H9 (cell line): Measurements from ENCODE around the gene TSEN34. TPM values are rescaled to one million over a fixed set of nuclear protein-coding genes. Genes with fewer than 3 reads are reported as not detected.
A peak's percentile ranks its signal among the peaks of the same experiment; 100 is the strongest.

Experiments
- DNase-seq: peaks from one replicate; pipeline ENCODE4 v3.0.0-alpha.2; 2017
- H2AFZ ChIP-seq: one replicate; pipeline ENCODE4 v1.6.1; 2013; ENCODE audit warnings: mild to moderate bottlenecking, low read length, control low read depth, moderate library complexity
- H2AK5ac ChIP-seq: 2 replicates; pipeline ENCODE4 v1.6.1; 2013; ENCODE audit warnings: low read length, control low read depth, mixed read lengths; ENCODE audit not compliant: insufficient read length
- H2BK120ac ChIP-seq: one replicate; pipeline ENCODE4 v1.6.1; 2013; ENCODE audit warnings: low read depth, mild to moderate bottlenecking, low read length, control low read depth, inconsistent platforms; ENCODE audit not compliant: poor library complexity, severe bottlenecking
- H2BK12ac ChIP-seq: 2 replicates; pipeline ENCODE4 v1.6.1; 2013; ENCODE audit warnings: low read length, control low read depth, mixed read lengths, low read depth; ENCODE audit not compliant: insufficient read length
- H2BK15ac ChIP-seq: 2 replicates; pipeline ENCODE4 v1.6.1; 2013; ENCODE audit warnings: low read depth, low read length, control low read depth
- H2BK20ac ChIP-seq: one replicate; pipeline ENCODE4 v1.6.1; 2013; ENCODE audit warnings: low read depth, mild to moderate bottlenecking, low read length, control low read depth, inconsistent platforms; ENCODE audit not compliant: poor library complexity, severe bottlenecking
- H2BK5ac ChIP-seq: 2 replicates; pipeline ENCODE4 v1.6.1; 2013; ENCODE audit warnings: low read length, control low read depth, mixed read lengths; ENCODE audit not compliant: insufficient read length
- H3K14ac ChIP-seq: 2 replicates; pipeline ENCODE4 v1.6.1; 2013; ENCODE audit warnings: low read length, control low read depth; ENCODE audit not compliant: insufficient read depth
- H3K18ac ChIP-seq: 2 replicates; pipeline ENCODE4 v1.6.1; 2013; ENCODE audit warnings: low read depth, mild to moderate bottlenecking, mixed read lengths, low read length, control low read depth; ENCODE audit not compliant: insufficient read length
- H3K23ac ChIP-seq: 2 replicates; pipeline ENCODE4 v1.6.1; 2013; ENCODE audit warnings: low read length, control low read depth, mixed read lengths, low read depth; ENCODE audit not compliant: insufficient read length
- H3K23me2 ChIP-seq: 2 replicates; pipeline ENCODE4 v1.6.1; 2013; ENCODE audit warnings: low read depth, mild to moderate bottlenecking, mixed read lengths, low read length, control low read depth; ENCODE audit not compliant: insufficient read length, poor library complexity, severe bottlenecking
- H3K27ac ChIP-seq: 2 replicates; pipeline ENCODE4 v1.5.1; 2013; ENCODE audit warnings: low read length, control low read depth, mixed read lengths, low read depth; ENCODE audit not compliant: insufficient read length
- H3K27me3 ChIP-seq: 2 replicates; pipeline ENCODE4 v1.6.1; 2013; ENCODE audit warnings: low read length, control low read depth, inconsistent platforms; ENCODE audit not compliant: insufficient read depth
- H3K4ac ChIP-seq: 2 replicates; pipeline ENCODE4 v1.6.1; 2013; ENCODE audit warnings: low read depth, mild to moderate bottlenecking, control low read depth, inconsistent platforms, low read length, moderate library complexity
- H3K4me1 ChIP-seq: 2 replicates; pipeline ENCODE4 v1.6.1; 2013; ENCODE audit warnings: low read length, control low read depth, inconsistent platforms; ENCODE audit not compliant: insufficient read depth
- H3K4me2 ChIP-seq: 2 replicates; pipeline ENCODE4 v1.6.1; 2013; ENCODE audit warnings: low read length, control low read depth, mixed read lengths; ENCODE audit not compliant: insufficient read length, insufficient read depth
- H3K56ac ChIP-seq: 2 replicates; pipeline ENCODE4 v1.6.1; 2013; ENCODE audit warnings: low read depth, mild to moderate bottlenecking, mixed read lengths, low read length, control low read depth; ENCODE audit not compliant: insufficient read length
- H3K79me1 ChIP-seq: 2 replicates; pipeline ENCODE4 v1.6.1; 2013; ENCODE audit warnings: low read depth, mild to moderate bottlenecking, moderate library complexity, low read length, control low read depth, inconsistent platforms; ENCODE audit not compliant: insufficient read depth, poor library complexity, severe bottlenecking
- H3K79me2 ChIP-seq: 2 replicates; pipeline ENCODE4 v1.6.1; 2013; ENCODE audit warnings: low read length, control low read depth, inconsistent platforms; ENCODE audit not compliant: insufficient read depth
- H3K9ac ChIP-seq: 2 replicates; pipeline ENCODE4 v1.6.1; 2013; ENCODE audit warnings: low read length, control low read depth, mixed read lengths; ENCODE audit not compliant: insufficient read length; ENCODE audit errors: extremely low read depth
- H3K9me3 ChIP-seq: one replicate; pipeline ENCODE4 v1.6.1; 2013; ENCODE audit warnings: low read depth, low read length, inconsistent platforms; ENCODE audit not compliant: control insufficient read depth
- H3T11ph ChIP-seq: one replicate; pipeline ENCODE4 v1.6.1; 2013; ENCODE audit warnings: mild to moderate bottlenecking, low read length, control low read depth, inconsistent platforms
- H4K20me1 ChIP-seq: one replicate; pipeline ENCODE4 v1.6.1; 2013; ENCODE audit not compliant: control insufficient read depth, insufficient read length, insufficient read depth
- H4K5ac ChIP-seq: 2 replicates; pipeline ENCODE4 v1.6.1; 2013; ENCODE audit warnings: low read depth, mild to moderate bottlenecking, mixed read lengths, low read length, control low read depth; ENCODE audit not compliant: insufficient read length
- H4K8ac ChIP-seq: replicated peaks from 2 replicates; pipeline ENCODE4 v1.6.1; 2013; ENCODE audit warnings: low read length, control low read depth, mixed read lengths, low read depth; ENCODE audit not compliant: insufficient read length
- H4K91ac ChIP-seq: 2 replicates; pipeline ENCODE4 v1.6.1; 2013; ENCODE audit warnings: low read depth, mild to moderate bottlenecking, moderate library complexity, mixed read lengths, low read length, control low read depth; ENCODE audit not compliant: insufficient read length
- H3K27ac Mint-ChIP-seq, 3 experiments: 2 replicates in 2 of 3; 3 replicates in 1 of 3; pipeline ENCODE4 v1.8.0; 2020 to 2021; ENCODE audit warnings: mixed read lengths in 3 of 3, mild to moderate bottlenecking in 1 of 3, moderate library complexity in 1 of 3
- H3K27me3 Mint-ChIP-seq: 2 replicates; pipeline ENCODE4 v1.8.0; 2021; ENCODE audit warnings: low read depth, mild to moderate bottlenecking, moderate library complexity, mixed read lengths
- H3K36me3 Mint-ChIP-seq, 3 experiments: 2 replicates in 2 of 3; 3 replicates in 1 of 3; pipeline ENCODE4 v1.8.0; 2020 to 2021; ENCODE audit warnings: low read depth in 3 of 3, mixed read lengths in 3 of 3; ENCODE audit not compliant: insufficient read depth in 1 of 3
- H3K4me1 Mint-ChIP-seq, 2 experiments: 2 replicates each; pipeline ENCODE4 v1.8.0; 2020; ENCODE audit warnings: mixed read lengths in 2 of 2
- H3K4me3 Mint-ChIP-seq, 2 experiments: 2 replicates in 1 of 2; 3 replicates in 1 of 2; pipeline ENCODE4 v1.8.0; 2020 to 2021; ENCODE audit warnings: mild to moderate bottlenecking in 2 of 2, mixed read lengths in 2 of 2, moderate library complexity in 1 of 2
- H3K9me3 Mint-ChIP-seq, 2 experiments: 2 replicates in 1 of 2; 3 replicates in 1 of 2; pipeline ENCODE4 v1.8.0; 2020; ENCODE audit warnings: mild to moderate bottlenecking in 2 of 2, mixed read lengths in 2 of 2, moderate library complexity in 1 of 2
- WGBS: extraction: QIAGEN DNeasy Blood & Tissue Kit; methylation state at CpG from one replicate; pipeline ENCODE4 v1.1.7; 2013; ENCODE audit warnings: missing lambda C conversion rate, low lambda C conversion rate, mixed read lengths; ENCODE audit not compliant: insufficient read length; ENCODE audit errors: extremely low coverage; 5-methylcytosine and 5-hydroxymethylcytosine counted together
- total RNA-seq: library from RNA; stranded (reverse); gene quantifications from 2 replicates; pipeline ENCODE4 v1.2.1, GENCODE V29; 2021
- TF ChIP-seq, protein P1 (sequence below): fragments of 200-600 bp; sonication (generic); conservative IDR thresholded peaks from 3 replicates; pipeline ENCODE4 v1.8.0; 2021; ENCODE audit warnings: antibody characterized with exemption, mild to moderate bottlenecking

TSEN34 gene
- total RNA-seq, 1 experiment from 2014 or later = 28.3 TPM

- peak; percentile 95 for DNase-seq
- H3K4me1 ChIP-seq = no peaks in the 10 kb centered on the region
- H3K4ac ChIP-seq = no peak overlapping the region
- H4K8ac ChIP-seq = no peak overlapping the region
- H4K91ac ChIP-seq = no peak overlapping the region
- no peak overlapping the region for H2AK5ac ChIP-seq
- no peak overlapping the region for H2BK15ac ChIP-seq
- no peak overlapping the region for H3K23ac ChIP-seq
- H3K27ac ChIP-seq = no peak overlapping the region
- H3K27ac Mint-ChIP-seq = no peak overlapping the region
- peaks cover 80% of the 10 kb centered on the region for H3K27me3 Mint-ChIP-seq
- no peak overlapping the region for H2BK5ac ChIP-seq
- TF ChIP-seq, protein P1, sequence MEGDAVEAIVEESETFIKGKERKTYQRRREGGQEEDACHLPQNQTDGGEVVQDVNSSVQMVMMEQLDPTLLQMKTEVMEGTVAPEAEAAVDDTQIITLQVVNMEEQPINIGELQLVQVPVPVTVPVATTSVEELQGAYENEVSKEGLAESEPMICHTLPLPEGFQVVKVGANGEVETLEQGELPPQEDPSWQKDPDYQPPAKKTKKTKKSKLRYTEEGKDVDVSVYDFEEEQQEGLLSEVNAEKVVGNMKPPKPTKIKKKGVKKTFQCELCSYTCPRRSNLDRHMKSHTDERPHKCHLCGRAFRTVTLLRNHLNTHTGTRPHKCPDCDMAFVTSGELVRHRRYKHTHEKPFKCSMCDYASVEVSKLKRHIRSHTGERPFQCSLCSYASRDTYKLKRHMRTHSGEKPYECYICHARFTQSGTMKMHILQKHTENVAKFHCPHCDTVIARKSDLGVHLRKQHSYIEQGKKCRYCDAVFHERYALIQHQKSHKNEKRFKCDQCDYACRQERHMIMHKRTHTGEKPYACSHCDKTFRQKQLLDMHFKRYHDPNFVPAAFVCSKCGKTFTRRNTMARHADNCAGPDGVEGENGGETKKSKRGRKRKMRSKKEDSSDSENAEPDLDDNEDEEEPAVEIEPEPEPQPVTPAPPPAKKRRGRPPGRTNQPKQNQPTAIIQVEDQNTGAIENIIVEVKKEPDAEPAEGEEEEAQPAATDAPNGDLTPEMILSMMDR = peak; percentile 100
- no peaks in the 10 kb centered on the region for H3K9me3 ChIP-seq
- no peak overlapping the region for H3T11ph ChIP-seq
- peaks cover 2 to 3% of the 10 kb centered on the region in 2 experiments; a peak in 3 of 4 replicates for H3K4me1 Mint-ChIP-seq
- no peak overlapping the region for H3K18ac ChIP-seq
- no peak overlapping the region for H2BK12ac ChIP-seq
- no peaks in the 10 kb centered on the region for H3K23me2 ChIP-seq
- no peak overlapping the region for H4K5ac ChIP-seq
- H3K4me3 Mint-ChIP-seq = peak overlapping the region in 1 of 2 experiments; percentile 27; a peak in 1 of 5 replicates
- no CpG with 5 or more reads among the region's 21 CpGs for WGBS
- no peak overlapping the region for H3K56ac ChIP-seq
- no peak overlapping the region for H3K9ac ChIP-seq
- no peaks in the 10 kb centered on the region; a peak in 1 of 7 replicates for H3K36me3 Mint-ChIP-seq
- H3K4me2 ChIP-seq = no peak overlapping the region
- H2AFZ ChIP-seq = no peak overlapping the region
- H3K9me3 Mint-ChIP-seq = peaks cover 23 to 28% of the 10 kb centered on the region in 2 experiments
- no peaks in the 10 kb centered on the region for H3K79me1 ChIP-seq
- H3K14ac ChIP-seq = no peak overlapping the region
- no peaks in the 10 kb centered on the region for H4K20me1 ChIP-seq
- peaks cover 2% of the 10 kb centered on the region; the same call in 1 of the 2 replicates for H3K27me3 ChIP-seq
- no peaks in the 10 kb centered on the region for H3K79me2 ChIP-seq
- no peak overlapping the region for H2BK20ac ChIP-seq
- no peak overlapping the region for H2BK120ac ChIP-seq
These were observed 40.2 kb downstream of the TSEN34 start for GRCh38 chr19:54231077-54231931.
